H9 (cell line): Measurements from ENCODE around the gene DDX6. TPM values are rescaled to one million over a fixed set of nuclear protein-coding genes. Genes with fewer than 3 reads are reported as not detected.

Source experiments
- DNase-seq: peaks from one replicate; pipeline ENCODE4 v3.0.0-alpha.2; 2017
- H2AFZ ChIP-seq: one replicate; pipeline ENCODE4 v1.6.1; 2013; ENCODE audit warnings: mild to moderate bottlenecking, low read length, control low read depth, moderate library complexity
- H2AK5ac ChIP-seq: 2 replicates; pipeline ENCODE4 v1.6.1; 2013; ENCODE audit warnings: low read length, control low read depth, mixed read lengths; ENCODE audit not compliant: insufficient read length
- H2BK120ac ChIP-seq: one replicate; pipeline ENCODE4 v1.6.1; 2013; ENCODE audit warnings: low read depth, mild to moderate bottlenecking, low read length, control low read depth, inconsistent platforms; ENCODE audit not compliant: poor library complexity, severe bottlenecking
- H2BK12ac ChIP-seq: 2 replicates; pipeline ENCODE4 v1.6.1; 2013; ENCODE audit warnings: low read length, control low read depth, mixed read lengths, low read depth; ENCODE audit not compliant: insufficient read length
- H2BK15ac ChIP-seq: 2 replicates; pipeline ENCODE4 v1.6.1; 2013; ENCODE audit warnings: low read depth, low read length, control low read depth
- H2BK20ac ChIP-seq: one replicate; pipeline ENCODE4 v1.6.1; 2013; ENCODE audit warnings: low read depth, mild to moderate bottlenecking, low read length, control low read depth, inconsistent platforms; ENCODE audit not compliant: poor library complexity, severe bottlenecking
- H2BK5ac ChIP-seq: 2 replicates; pipeline ENCODE4 v1.6.1; 2013; ENCODE audit warnings: low read length, control low read depth, mixed read lengths; ENCODE audit not compliant: insufficient read length
- H3K14ac ChIP-seq: 2 replicates; pipeline ENCODE4 v1.6.1; 2013; ENCODE audit warnings: low read length, control low read depth; ENCODE audit not compliant: insufficient read depth
- H3K18ac ChIP-seq: 2 replicates; pipeline ENCODE4 v1.6.1; 2013; ENCODE audit warnings: low read depth, mild to moderate bottlenecking, mixed read lengths, low read length, control low read depth; ENCODE audit not compliant: insufficient read length
- H3K23ac ChIP-seq: 2 replicates; pipeline ENCODE4 v1.6.1; 2013; ENCODE audit warnings: low read length, control low read depth, mixed read lengths, low read depth; ENCODE audit not compliant: insufficient read length
- H3K23me2 ChIP-seq: 2 replicates; pipeline ENCODE4 v1.6.1; 2013; ENCODE audit warnings: low read depth, mild to moderate bottlenecking, mixed read lengths, low read length, control low read depth; ENCODE audit not compliant: insufficient read length, poor library complexity, severe bottlenecking
- H3K27ac ChIP-seq: 2 replicates; pipeline ENCODE4 v1.5.1; 2013; ENCODE audit warnings: low read length, control low read depth, mixed read lengths, low read depth; ENCODE audit not compliant: insufficient read length
- H3K27me3 ChIP-seq: 2 replicates; pipeline ENCODE4 v1.6.1; 2013; ENCODE audit warnings: low read length, control low read depth, inconsistent platforms; ENCODE audit not compliant: insufficient read depth
- H3K4ac ChIP-seq: 2 replicates; pipeline ENCODE4 v1.6.1; 2013; ENCODE audit warnings: low read depth, mild to moderate bottlenecking, control low read depth, inconsistent platforms, low read length, moderate library complexity
- H3K4me1 ChIP-seq: 2 replicates; pipeline ENCODE4 v1.6.1; 2013; ENCODE audit warnings: low read length, control low read depth, inconsistent platforms; ENCODE audit not compliant: insufficient read depth
- H3K4me2 ChIP-seq: 2 replicates; pipeline ENCODE4 v1.6.1; 2013; ENCODE audit warnings: low read length, control low read depth, mixed read lengths; ENCODE audit not compliant: insufficient read length, insufficient read depth
- H3K56ac ChIP-seq: 2 replicates; pipeline ENCODE4 v1.6.1; 2013; ENCODE audit warnings: low read depth, mild to moderate bottlenecking, mixed read lengths, low read length, control low read depth; ENCODE audit not compliant: insufficient read length
- H3K79me1 ChIP-seq: 2 replicates; pipeline ENCODE4 v1.6.1; 2013; ENCODE audit warnings: low read depth, mild to moderate bottlenecking, moderate library complexity, low read length, control low read depth, inconsistent platforms; ENCODE audit not compliant: insufficient read depth, poor library complexity, severe bottlenecking
- H3K79me2 ChIP-seq: 2 replicates; pipeline ENCODE4 v1.6.1; 2013; ENCODE audit warnings: low read length, control low read depth, inconsistent platforms; ENCODE audit not compliant: insufficient read depth
- H3K9ac ChIP-seq: 2 replicates; pipeline ENCODE4 v1.6.1; 2013; ENCODE audit warnings: low read length, control low read depth, mixed read lengths; ENCODE audit not compliant: insufficient read length; ENCODE audit errors: extremely low read depth
- H3K9me3 ChIP-seq: one replicate; pipeline ENCODE4 v1.6.1; 2013; ENCODE audit warnings: low read depth, low read length, inconsistent platforms; ENCODE audit not compliant: control insufficient read depth
- H3T11ph ChIP-seq: one replicate; pipeline ENCODE4 v1.6.1; 2013; ENCODE audit warnings: mild to moderate bottlenecking, low read length, control low read depth, inconsistent platforms
- H4K20me1 ChIP-seq: one replicate; pipeline ENCODE4 v1.6.1; 2013; ENCODE audit not compliant: control insufficient read depth, insufficient read length, insufficient read depth
- H4K5ac ChIP-seq: 2 replicates; pipeline ENCODE4 v1.6.1; 2013; ENCODE audit warnings: low read depth, mild to moderate bottlenecking, mixed read lengths, low read length, control low read depth; ENCODE audit not compliant: insufficient read length
- H4K8ac ChIP-seq: replicated peaks from 2 replicates; pipeline ENCODE4 v1.6.1; 2013; ENCODE audit warnings: low read length, control low read depth, mixed read lengths, low read depth; ENCODE audit not compliant: insufficient read length
- H4K91ac ChIP-seq: 2 replicates; pipeline ENCODE4 v1.6.1; 2013; ENCODE audit warnings: low read depth, mild to moderate bottlenecking, moderate library complexity, mixed read lengths, low read length, control low read depth; ENCODE audit not compliant: insufficient read length
- H3K27ac Mint-ChIP-seq, 3 experiments: 2 replicates in 2 of 3; 3 replicates in 1 of 3; pipeline ENCODE4 v1.8.0; 2020 to 2021; ENCODE audit warnings: mixed read lengths in 3 of 3, mild to moderate bottlenecking in 1 of 3, moderate library complexity in 1 of 3
- H3K27me3 Mint-ChIP-seq: 2 replicates; pipeline ENCODE4 v1.8.0; 2021; ENCODE audit warnings: low read depth, mild to moderate bottlenecking, moderate library complexity, mixed read lengths
- H3K36me3 Mint-ChIP-seq, 3 experiments: 2 replicates in 2 of 3; 3 replicates in 1 of 3; pipeline ENCODE4 v1.8.0; 2020 to 2021; ENCODE audit warnings: low read depth in 3 of 3, mixed read lengths in 3 of 3; ENCODE audit not compliant: insufficient read depth in 1 of 3
- H3K4me1 Mint-ChIP-seq, 2 experiments: 2 replicates each; pipeline ENCODE4 v1.8.0; 2020; ENCODE audit warnings: mixed read lengths in 2 of 2
- H3K4me3 Mint-ChIP-seq, 2 experiments: 2 replicates in 1 of 2; 3 replicates in 1 of 2; pipeline ENCODE4 v1.8.0; 2020 to 2021; ENCODE audit warnings: mild to moderate bottlenecking in 2 of 2, mixed read lengths in 2 of 2, moderate library complexity in 1 of 2
- H3K9me3 Mint-ChIP-seq, 2 experiments: 2 replicates in 1 of 2; 3 replicates in 1 of 2; pipeline ENCODE4 v1.8.0; 2020; ENCODE audit warnings: mild to moderate bottlenecking in 2 of 2, mixed read lengths in 2 of 2, moderate library complexity in 1 of 2
- CTCF ChIP-seq: fragments of 200-600 bp; sonication (generic); conservative IDR thresholded peaks from 3 replicates; pipeline ENCODE4 v1.8.0; 2021; ENCODE audit warnings: antibody characterized with exemption, mild to moderate bottlenecking
- WGBS: extraction: QIAGEN DNeasy Blood & Tissue Kit; methylation state at CpG from one replicate; pipeline ENCODE4 v1.1.7; 2013; ENCODE audit warnings: missing lambda C conversion rate, low lambda C conversion rate, mixed read lengths; ENCODE audit not compliant: insufficient read length; ENCODE audit errors: extremely low coverage; 5-methylcytosine and 5-hydroxymethylcytosine counted together
- total RNA-seq: library from RNA; stranded (reverse); gene quantifications from 2 replicates; pipeline ENCODE4 v1.2.1, GENCODE V29; 2021

The DDX6 gene
- total RNA-seq, 1 experiment from 2014 or later: 221 TPM

GRCh38 chr11:118705791-118706545 lies 85.0 kb downstream of the DDX6 start:
- peak overlapping the region in 2 of 3 experiments; percentile 18 to 64; a peak in 2 of 7 replicates for H3K27ac Mint-ChIP-seq
- Histone ChIP-seq H4K91ac (no peak overlapping the region), H3K27me3 (no peaks in the 10 kb centered on the region), H3K9ac (no peak overlapping the region), H2BK15ac (no peak overlapping the region; the same call in 1 of the 2 replicates), H2BK5ac (no peak overlapping the region), H3T11ph (no peak overlapping the region), H3K4me2 (no peak overlapping the region), H2BK12ac (no peak overlapping the region), H3K4ac (no peak overlapping the region), H2AFZ (no peak overlapping the region), H3K18ac (no peak overlapping the region), H3K14ac (no peak overlapping the region; the same call in 1 of the 2 replicates), H3K23me2 (no peaks in the 10 kb centered on the region), H3K23ac (no peak overlapping the region), H4K5ac (no peak overlapping the region), H3K56ac (no peak overlapping the region), H4K20me1 (no peaks in the 10 kb centered on the region), H2BK120ac (no peak overlapping the region), H4K8ac (no peak overlapping the region), H3K79me2 (no peaks in the 10 kb centered on the region), H3K27ac (no peak overlapping the region), H2AK5ac (no peak overlapping the region), H3K79me1 (no peaks in the 10 kb centered on the region), H3K9me3 (no peaks in the 10 kb centered on the region), H3K4me1 (no peaks in the 10 kb centered on the region; the same call in 1 of the 2 replicates), H2BK20ac (no peak overlapping the region)
- TF ChIP-seq CTCF: no peak
- H3K4me1 Mint-ChIP-seq: peaks cover 13 to 15% of the 10 kb centered on the region in 2 experiments
- peaks cover 0 to 28% (median 6%) of the 10 kb centered on the region in 3 experiments; a peak in 5 of 7 replicates for H3K36me3 Mint-ChIP-seq
- no peak for DNase-seq
- peaks cover 13% of the 10 kb centered on the region in 2 experiments for H3K9me3 Mint-ChIP-seq
- no CpG with 5 or more reads among the region's 12 CpGs for WGBS
- H3K4me3 Mint-ChIP-seq: no peak overlapping the region
- no peaks in the 10 kb centered on the region; the same call in 1 of the 2 replicates for H3K27me3 Mint-ChIP-seq
